GM21619 (cell line): ENCODE results near the gene TUT7.
"Not testable (repeated sequence)": the region's sequence is repeated elsewhere in the genome, so short reads cannot be mapped to it uniquely, and the experiment has no call there.

Experiments
- ATAC-seq: cut with Tn5 transposase; IDR thresholded peaks from one replicate; pipeline ENCODE4 v1.9.1; 2021; ENCODE audit not compliant: unreplicated experiment

TUT7 gene

GRCh38 chr9:86350006-86350760 lies 4.0 kb downstream of the TUT7 start:
- ATAC-seq = peak; percentile 26

GRCh38 chr9:86349271-86349670 lies 4.9 kb downstream of the TUT7 start:
- ATAC-seq = no peak

GRCh38 chr9:86347991-86348390 lies 6.2 kb downstream of the TUT7 start:
- no peak for ATAC-seq

GRCh38 chr9:86344818-86345217 lies 9.4 kb downstream of the TUT7 start:
- ATAC-seq = no peak

GRCh38 chr9:86342269-86342668 lies 11.9 kb downstream of the TUT7 start:
- ATAC-seq = no peak

- no peak for ATAC-seq
Observed at GRCh38 chr9:86341007-86341491, 13.2 kb downstream of the TUT7 start.

- ATAC-seq = no peak
Observed at GRCh38 chr9:86340356-86341006, 13.7 kb downstream of the TUT7 start.

GRCh38 chr9:86337469-86338108 lies 16.6 kb downstream of the TUT7 start:
- ATAC-seq = no peak

GRCh38 chr9:86336058-86336457 lies 18.2 kb downstream of the TUT7 start:
- ATAC-seq = no peak

GRCh38 chr9:86333651-86334050 lies 20.6 kb downstream of the TUT7 start:
- ATAC-seq = no peak

GRCh38 chr9:86330186-86330585 lies 24.0 kb downstream of the TUT7 start:
- ATAC-seq = no peak

- ATAC-seq = no peak
Observed at GRCh38 chr9:86329649-86330048, 24.6 kb downstream of the TUT7 start.

GRCh38 chr9:86328156-86328555 lies 26.1 kb downstream of the TUT7 start:
- ATAC-seq = no peak

- no peak for ATAC-seq
Observed at GRCh38 chr9:86326536-86326935, 27.7 kb downstream of the TUT7 start.

- ATAC-seq = no peak
Observed at GRCh38 chr9:86324901-86325300, 29.3 kb downstream of the TUT7 start.

GRCh38 chr9:86324308-86324707 lies 29.9 kb downstream of the TUT7 start:
- ATAC-seq = no peak

GRCh38 chr9:86322973-86323644 lies 31.1 kb downstream of the TUT7 start:
- no peak for ATAC-seq

GRCh38 chr9:86321373-86321772 lies 32.8 kb downstream of the TUT7 start:
- ATAC-seq = no peak

- ATAC-seq = no peak
Observed at GRCh38 chr9:86318187-86318586, 36.0 kb downstream of the TUT7 start.

GRCh38 chr9:86315078-86315477 lies 39.1 kb downstream of the TUT7 start:
- ATAC-seq = no peak

- not testable (repeated sequence) for ATAC-seq
Observed at GRCh38 chr9:86312959-86313358, 41.3 kb downstream of the TUT7 start.
